RPMI8226 (cell line): ENCODE data around the gene HINT2.
A peak's percentile ranks its signal among the peaks of the same experiment; 100 is the strongest.

Experiments
- DNase-seq: peaks from one replicate; pipeline ENCODE4 v3.0.0-alpha.2; 2015

The HINT2 gene

GRCh38 chr9:35840881-35841644 is 26.2 kb upstream of the HINT2 start:
- no peak for DNase-seq

- DNase-seq: no peak
Observed at GRCh38 chr9:35839926-35840325, 25.1 kb upstream of the HINT2 start.

GRCh38 chr9:35836595-35836994 is 21.8 kb upstream of the HINT2 start:
- DNase-seq: no peak

- no peak for DNase-seq
Observed at GRCh38 chr9:35835766-35836165, 20.9 kb upstream of the HINT2 start.

- DNase-seq: peak; percentile 20
Observed at GRCh38 chr9:35835216-35835632, 20.4 kb upstream of the HINT2 start.

- peak; percentile 52 for DNase-seq
Observed at GRCh38 chr9:35834260-35835215, 19.7 kb upstream of the HINT2 start.

GRCh38 chr9:35832814-35833213 is 18.0 kb upstream of the HINT2 start:
- DNase-seq: no peak

- DNase-seq: no peak
Observed at GRCh38 chr9:35831040-35831439, 16.2 kb upstream of the HINT2 start.

GRCh38 chr9:35829764-35830096 is 14.9 kb upstream of the HINT2 start:
- DNase-seq: no peak

- peak; percentile 92 for DNase-seq
Observed at GRCh38 chr9:35829084-35829763, 14.4 kb upstream of the HINT2 start, which contains the start of gene TMEM8B. Gene TMEM8B, plus strand, starts transcription at chr9:35829228. Its CDS starts 220 bp downstream, at chr9:35829448.

GRCh38 chr9:35828716-35829083 is 13.9 kb upstream of the HINT2 start, which contains the start of gene FAM221B:
Gene FAM221B, minus strand, starts transcription at chr9:35828732. Its CDS starts 2,571 bp downstream, at chr9:35826161.
- DNase-seq: peak; percentile 14

- DNase-seq: no peak
Observed at GRCh38 chr9:35827486-35827885, 12.6 kb upstream of the HINT2 start.

- DNase-seq: peak; percentile 58
Observed at GRCh38 chr9:35826071-35826701, 11.3 kb upstream of the HINT2 start.

GRCh38 chr9:35822926-35823325 is 8.1 kb upstream of the HINT2 start:
- DNase-seq: no peak

GRCh38 chr9:35820076-35820475 is 5.2 kb upstream of the HINT2 start:
- DNase-seq: no peak

GRCh38 chr9:35818341-35818740 is 3.5 kb upstream of the HINT2 start:
- no peak for DNase-seq

- no peak for DNase-seq
Observed at GRCh38 chr9:35816708-35817107, 1.9 kb upstream of the HINT2 start.

GRCh38 chr9:35814106-35814840 is 569 bp downstream of the HINT2 start:
- DNase-seq: peak; percentile 84

GRCh38 chr9:35813434-35814105 is 1.3 kb downstream of the HINT2 start:
- no peak for DNase-seq

GRCh38 chr9:35812025-35812602 is 2.7 kb downstream of the HINT2 start, which contains the start of gene SPAG8:
Gene SPAG8, minus strand, starts transcription at chr9:35812262. Its CDS starts 115 bp downstream, at chr9:35812147.
- peak; percentile 96 for DNase-seq
